SKM-1 treated with dmso at 0.1 percent for 144 hours (cell line): ENCODE measurements around the gene VPS41.
"Not testable (repeated sequence)": the region's sequence is repeated elsewhere in the genome, so short reads cannot be mapped to it uniquely, and the experiment has no call there.

Source experiments
- DNase-seq: peaks from one replicate; lab custom pipeline; 2025; ENCODE audit not compliant: unreplicated experiment; lab: John Stamatoyannopoulos, UW

Gene VPS41

GRCh38 chr7:38855867-38856266, 53.1 kb downstream of the VPS41 start:
- no peak for DNase-seq

GRCh38 chr7:38855386-38855785, 53.6 kb downstream of the VPS41 start:
- peak; percentile 8 for DNase-seq

GRCh38 chr7:38854947-38855346, 54.0 kb downstream of the VPS41 start:
- DNase-seq: not testable (repeated sequence)

- no peak for DNase-seq
Observed at GRCh38 chr7:38851321-38851720, 57.7 kb downstream of the VPS41 start.

- no peak for DNase-seq
Observed at GRCh38 chr7:38846280-38846679, 62.7 kb downstream of the VPS41 start.

GRCh38 chr7:38844952-38845563, 63.9 kb downstream of the VPS41 start:
- no peak for DNase-seq

GRCh38 chr7:38842746-38843145, 66.2 kb downstream of the VPS41 start:
- no peak for DNase-seq

- DNase-seq: no peak
Observed at GRCh38 chr7:38840736-38841460, 68.1 kb downstream of the VPS41 start.

- DNase-seq: no peak
Observed at GRCh38 chr7:38839851-38840250, 69.1 kb downstream of the VPS41 start.

GRCh38 chr7:38838725-38839385, 70.1 kb downstream of the VPS41 start:
- DNase-seq: no peak

- DNase-seq: no peak
Observed at GRCh38 chr7:38834357-38834756, 74.6 kb downstream of the VPS41 start.

GRCh38 chr7:38833329-38833728, 75.7 kb downstream of the VPS41 start:
- no peak for DNase-seq

- DNase-seq: no peak
Observed at GRCh38 chr7:38831259-38831996, 77.6 kb downstream of the VPS41 start.

- no peak for DNase-seq
Observed at GRCh38 chr7:38830826-38831225, 78.2 kb downstream of the VPS41 start.

- DNase-seq: no peak
Observed at GRCh38 chr7:38829488-38830165, 79.4 kb downstream of the VPS41 start.

- no peak for DNase-seq
Observed at GRCh38 chr7:38828026-38828425, 81.0 kb downstream of the VPS41 start.

GRCh38 chr7:38825721-38826440, 83.1 kb downstream of the VPS41 start:
- no peak for DNase-seq

- no peak for DNase-seq
Observed at GRCh38 chr7:38824948-38825347, 84.0 kb downstream of the VPS41 start.

GRCh38 chr7:38822549-38822948, 86.4 kb downstream of the VPS41 start:
- DNase-seq: no peak

GRCh38 chr7:38820571-38820970, 88.4 kb downstream of the VPS41 start:
- DNase-seq: no peak
